H1 (cell line): ENCODE measurements around the gene KRT85. TPM values are rescaled to one million over a fixed set of nuclear protein-coding genes. Genes with fewer than 3 reads are reported as not detected.

Experiments used
- CTCF ChIA-PET: fragments of 300-600 bp; sonication (Branson Sonifier 250); formaldehyde crosslinking; loops from one replicate; lab custom pipeline; 2021; ENCODE audit not compliant: partially characterized antibody; lab: Charles Lee
- POLR2A ChIA-PET: fragments of 300-600 bp; sonication (Branson Sonifier 250); formaldehyde crosslinking; loops from one replicate; lab custom pipeline; 2021; ENCODE audit warnings: inconsistent platforms; ENCODE audit not compliant: partially characterized antibody; lab: Charles Lee
- DNase-seq, 2 experiments: peaks; one replicate each; pipeline versions ENCODE4 v3.0.0 to v3.0.0-alpha.2; 2010 to 2022; ENCODE audit warnings: low spot score in 2 of 2, low read depth in 1 of 2, mixed read lengths in 1 of 2
- FAIRE-seq: peaks from 2 replicates; lab custom pipeline; 2011; peaks lifted over from hg19 to GRCh38; lab: Jason Lieb, UNC
- H2AFZ ChIP-seq: 2 replicates; pipeline ENCODE4 v1.8.1; 2012; ENCODE audit warnings: low read length, inconsistent platforms
- H2AK5ac ChIP-seq: 2 replicates; pipeline ENCODE4 v1.6.1; 2013; ENCODE audit warnings: low read depth, low read length
- H2BK120ac ChIP-seq: replicated peaks from 2 replicates; pipeline ENCODE3; 2013; ENCODE audit warnings: low read depth, low read length, inconsistent platforms
- H2BK12ac ChIP-seq: 2 replicates; pipeline ENCODE4 v1.6.1; 2013; ENCODE audit warnings: low read depth, low read length
- H2BK15ac ChIP-seq: 2 replicates; pipeline ENCODE4 v1.6.1; 2013; ENCODE audit warnings: low read length
- H2BK20ac ChIP-seq: 2 replicates; pipeline ENCODE4 v1.6.1; 2013; ENCODE audit warnings: low read length
- H2BK5ac ChIP-seq: 2 replicates; pipeline ENCODE4 v1.6.1; 2013; ENCODE audit warnings: low read depth, low read length
- H3K14ac ChIP-seq: 2 replicates; pipeline ENCODE4 v1.6.1; 2013; ENCODE audit warnings: inconsistent platforms; ENCODE audit not compliant: insufficient read length
- H3K18ac ChIP-seq: 2 replicates; pipeline ENCODE4 v1.6.1; 2013; ENCODE audit warnings: low read length; ENCODE audit errors: extremely low read depth
- H3K23ac ChIP-seq: 2 replicates; pipeline ENCODE4 v1.6.1; 2013; ENCODE audit warnings: inconsistent platforms; ENCODE audit not compliant: insufficient read length
- H3K23me2 ChIP-seq: 2 replicates; pipeline ENCODE4 v1.6.1; 2013; ENCODE audit warnings: low read depth, low read length
- H3K27ac ChIP-seq: 2 replicates; pipeline ENCODE4 v1.6.1; 2011; ENCODE audit warnings: low read depth, low read length, inconsistent platforms
- H3K27me3 ChIP-seq, 4 experiments: replicated peaks in 1 of 4; 1 replicate in 1 of 4; 2 replicates in 3 of 4; pipeline versions ENCODE4 v1.6.1 to v1.8.1; 2011 to 2013; ENCODE audit warnings: low read length in 3 of 4, mild to moderate bottlenecking in 3 of 4, inconsistent platforms in 2 of 4, mixed read lengths in 2 of 4, moderate library complexity in 1 of 4; ENCODE audit not compliant: control insufficient read depth in 3 of 4, insufficient read depth in 3 of 4; ENCODE audit errors: extremely low read depth in 1 of 4
- H3K36me3 ChIP-seq, 4 experiments: 2 replicates each; pipeline versions ENCODE4 v1.6.1 to v1.8.1; 2011 to 2013; ENCODE audit warnings: mild to moderate bottlenecking in 4 of 4, low read length in 3 of 4, moderate library complexity in 2 of 4, control low read depth in 1 of 4, inconsistent platforms in 1 of 4; ENCODE audit not compliant: insufficient read depth in 4 of 4, control insufficient read depth in 2 of 4
- H3K4ac ChIP-seq: replicated peaks from 2 replicates; pipeline ENCODE3; 2013; ENCODE audit warnings: low read length, low read depth, mixed read lengths, inconsistent platforms; ENCODE audit not compliant: insufficient read length
- H3K4me1 ChIP-seq, 4 experiments: replicated peaks in 1 of 4; 1 replicate in 1 of 4; 2 replicates in 3 of 4; pipeline versions ENCODE4 v1.6.1 to v1.8.1; 2011 to 2013; ENCODE audit warnings: low read length in 3 of 4, inconsistent platforms in 2 of 4, mixed read lengths in 1 of 4; ENCODE audit not compliant: insufficient read depth in 4 of 4, control insufficient read depth in 3 of 4
- H3K4me2 ChIP-seq, 2 experiments: 2 replicates each; pipeline versions ENCODE4 v1.6.1 to v1.8.1; 2011 to 2013; ENCODE audit warnings: low read depth in 2 of 2, low read length in 2 of 2, control low read depth in 1 of 2, inconsistent platforms in 1 of 2, mild to moderate bottlenecking in 1 of 2; ENCODE audit not compliant: insufficient read depth in 1 of 2
- H3K4me3 ChIP-seq, 4 experiments: fragments of 200-600, 300-600 bp in 1 of 4; sonication (generic), shearing (Covaris generic), sonication (Bioruptor Twin) in 1 of 4; 2 replicates each; pipeline versions ENCODE4 v1.5.1 to v1.8.1; 2011 to 2016; ENCODE audit warnings: low read length in 4 of 4, low read depth in 3 of 4, control low read depth in 2 of 4, inconsistent platforms in 2 of 4, mild to moderate bottlenecking in 2 of 4, mixed read lengths in 1 of 4, moderate library complexity in 1 of 4; ENCODE audit not compliant: insufficient read depth in 2 of 4; ENCODE audit errors: extremely low read depth in 1 of 4
- H3K56ac ChIP-seq: replicated peaks from 2 replicates; pipeline ENCODE3; 2013; ENCODE audit warnings: low read depth, mild to moderate bottlenecking, mixed read lengths, low read length, inconsistent platforms; ENCODE audit not compliant: insufficient read length
- H3K79me1 ChIP-seq: 2 replicates; pipeline ENCODE4 v1.6.1; 2013; ENCODE audit warnings: low read depth, low read length, control low read depth
- H3K79me2 ChIP-seq, 2 experiments: 2 replicates each; pipeline versions ENCODE4 v1.6.1 to v1.8.1; 2012 to 2013; ENCODE audit warnings: low read length in 2 of 2, mild to moderate bottlenecking in 2 of 2, inconsistent platforms in 1 of 2; ENCODE audit not compliant: insufficient read depth in 2 of 2, control insufficient read depth in 1 of 2
- H3K9ac ChIP-seq, 4 experiments: replicated peaks in 1 of 4; 1 replicate in 1 of 4; 2 replicates in 3 of 4; pipeline versions ENCODE4 v1.6.1 to v1.8.1; 2011 to 2013; ENCODE audit warnings: low read depth in 3 of 4, low read length in 3 of 4, control low read depth in 2 of 4, mild to moderate bottlenecking in 2 of 4, moderate library complexity in 2 of 4, inconsistent platforms in 1 of 4; ENCODE audit errors: extremely low read depth in 1 of 4
- H3K9me3 ChIP-seq, 2 experiments: 2 replicates each; pipeline versions ENCODE4 v1.6.1 to v1.8.1; 2012 to 2013; ENCODE audit warnings: mild to moderate bottlenecking in 2 of 2, moderate library complexity in 2 of 2, control low read depth in 1 of 2, inconsistent platforms in 1 of 2, low read depth in 1 of 2, low read length in 1 of 2, mixed read lengths in 1 of 2; ENCODE audit not compliant: insufficient read depth in 2 of 2
- H4K20me1 ChIP-seq, 2 experiments: replicated peaks in 1 of 2; 2 replicates each; pipeline versions ENCODE3 to v1.8.1; 2011 to 2013; ENCODE audit warnings: inconsistent platforms in 2 of 2, low read length in 2 of 2, mild to moderate bottlenecking in 1 of 2; ENCODE audit not compliant: insufficient read depth in 2 of 2, control insufficient read depth in 1 of 2
- H4K5ac ChIP-seq: 2 replicates; pipeline ENCODE4 v1.6.1; 2013; ENCODE audit warnings: low read length, low read depth, mixed read lengths, inconsistent platforms; ENCODE audit not compliant: insufficient read length
- H4K8ac ChIP-seq: 2 replicates; pipeline ENCODE4 v1.8.0; 2013; ENCODE audit warnings: mild to moderate bottlenecking, moderate library complexity, low read length, inconsistent platforms; ENCODE audit not compliant: insufficient read depth; ENCODE audit errors: extremely low read depth
- H4K91ac ChIP-seq: replicated peaks from 2 replicates; pipeline ENCODE3; 2013; ENCODE audit warnings: low read length, mixed read lengths, inconsistent platforms; ENCODE audit not compliant: insufficient read length
- CREB1 ChIP-seq: IDR thresholded peaks from 2 replicates; pipeline ENCODE4 v1.6.1; 2012; ENCODE audit warnings: inconsistent platforms
- GTF2F1 ChIP-seq: IDR thresholded peaks from 2 replicates; pipeline ENCODE4 v1.6.1; 2012; ENCODE audit warnings: low read depth, low read length, improper control_type of control experiment, borderline replicate concordance
- KDM1A ChIP-seq: fragments of 200-600, 300-600 bp; sonication (generic); IDR thresholded peaks from 2 replicates; pipeline ENCODE4 v1.7.1; 2016; ENCODE audit warnings: mild to moderate bottlenecking, low read length, borderline replicate concordance
- NANOG ChIP-seq: IDR thresholded peaks from 2 replicates; pipeline ENCODE4 v1.6.1; 2011; ENCODE audit warnings: low read length, low read depth, mild to moderate bottlenecking, inconsistent platforms; ENCODE audit not compliant: insufficient read depth, poor library complexity, severe bottlenecking
- RAD21 ChIP-seq, 2 experiments: IDR thresholded peaks in 1 of 2; conservative IDR thresholded peaks in 1 of 2; 2 replicates each; pipeline ENCODE4 v1.6.1; 2011; ENCODE audit warnings: low read depth in 2 of 2, low read length in 2 of 2, improper control_type of control experiment in 1 of 2, inconsistent platforms in 1 of 2, mild to moderate bottlenecking in 1 of 2, moderate library complexity in 1 of 2
- SIX5 ChIP-seq: IDR thresholded peaks from 2 replicates; pipeline ENCODE4 v1.6.1; 2011; ENCODE audit warnings: mild to moderate bottlenecking, low read depth, low read length
- SP1 ChIP-seq: IDR thresholded peaks from 2 replicates; pipeline ENCODE4 v1.6.1; 2011; ENCODE audit warnings: low read depth, low read length
- SUZ12 ChIP-seq: fragments of 200-600 bp; sonication (generic); IDR thresholded peaks from 2 replicates; pipeline ENCODE4 v1.6.1; 2012; ENCODE audit warnings: mild to moderate bottlenecking, inconsistent platforms, low read length, moderate library complexity, mixed read lengths
- TAF1 ChIP-seq: IDR thresholded peaks from 2 replicates; pipeline ENCODE4 v1.6.1; 2011; ENCODE audit warnings: mild to moderate bottlenecking, low read depth, low read length
- YY1 ChIP-seq: IDR thresholded peaks from 2 replicates; pipeline ENCODE4 v1.6.1; 2011; ENCODE audit warnings: low read depth, mild to moderate bottlenecking, low read length
- WGBS, 2 experiments: shearing (Covaris generic) in 1 of 2; methylation state at CpG; one replicate each; pipeline versions ENCODE4 v1.1.6 to v1.1.7; 2013 to 2015; ENCODE audit warnings: low lambda C conversion rate in 2 of 2, mixed read lengths in 2 of 2, inconsistent platforms in 1 of 2, low coverage in 1 of 2, missing lambda C conversion rate in 1 of 2; ENCODE audit not compliant: insufficient replicate concordance in 2 of 2, insufficient coverage in 1 of 2, insufficient read length in 1 of 2; ENCODE audit errors: extremely low coverage in 1 of 2, missing lambda C conversion rate in 1 of 2; 5-methylcytosine and 5-hydroxymethylcytosine counted together
- polyA plus RNA-seq, 7 experiments: library from polyadenylated mRNA; depleted of rRNA in 3 of 7; stranded (reverse) in 5 of 7; unstranded in 2 of 7; fragments of >200 nt in 5 of 7; fragments of 200-250 nt in 2 of 7; gene quantifications; 1 replicate in 5 of 7; 2 replicates in 1 of 7; 4 replicates in 1 of 7; pipeline versions ENCODE4 v1.2.1 to v1.2.3, GENCODE V29; 2011 to 2013; ENCODE audit warnings: missing spikeins in 2 of 7, mixed read lengths in 2 of 7
- total RNA-seq: library from RNA; stranded (reverse); fragmentation: NEBNext Ultra II Directional; extraction: Animal tissue kit (Norgen Biotek cat#: 25700); gene quantifications from 2 replicates; pipeline ENCODE4 v1.2.1, GENCODE V29; 2021
- TF ChIP-seq, protein P1 (sequence below): IDR thresholded peaks from 2 replicates; pipeline ENCODE4 v1.6.1; 2011; ENCODE audit warnings: low read length, improper control_type of control experiment

Gene KRT85
- total and polyA plus RNA-seq, 2 of the 8 experiments (the other 6 are each of a cell fraction or from before 2014, with no cell fraction given), result not detected

DNA sequence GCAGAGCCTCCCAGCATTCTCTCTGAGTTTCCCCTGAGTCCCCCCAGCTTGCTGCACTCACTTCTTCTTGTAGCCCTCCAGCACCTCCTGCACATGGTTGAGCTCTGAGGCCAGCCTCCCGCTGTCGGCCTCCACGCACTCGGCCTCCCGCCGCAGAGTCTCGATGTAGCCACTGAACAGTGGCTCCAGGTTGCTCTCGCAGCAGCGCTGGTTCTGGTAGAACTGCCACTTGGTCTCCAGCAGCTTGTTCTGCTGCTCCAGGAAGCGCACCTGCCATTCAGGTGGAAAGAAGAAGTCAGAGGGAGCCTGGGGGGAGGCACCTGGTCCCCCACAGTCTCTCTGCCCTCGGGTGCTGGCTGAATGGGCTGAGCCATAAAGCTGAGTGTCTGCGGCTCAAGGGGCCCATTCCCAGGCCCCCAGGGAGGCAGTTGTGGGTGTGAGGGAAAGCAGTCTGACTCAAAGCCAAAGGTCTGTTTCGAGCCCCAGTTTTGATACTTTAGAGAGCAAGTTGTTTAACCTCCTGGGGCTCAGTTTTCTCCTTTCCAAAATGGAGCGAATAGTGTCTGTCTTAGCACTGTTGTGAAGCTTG, 2.3 kb downstream of the KRT85 start:
- H3K79me1 ChIP-seq, result no peaks in the 10 kb centered on the region
- ChIA-PET POLR2A (no interaction called here), CTCF (interaction anchor here (0.7 to 6.7 kb wide), 22 partner anchors 7 to 515 kb away, joined by 3 to 88 read pairs (median 4); no protein-coding TSS in a partner anchor)
- FAIRE-seq (no peak), DNase-seq (no peak)
- no peaks in the 10 kb centered on the region for H3K79me2 ChIP-seq
- no peak overlapping the region for H3K4me3 ChIP-seq
- H4K20me1 ChIP-seq, result peaks cover 0 to 2% of the 10 kb centered on the region in 2 experiments
- H2AK5ac ChIP-seq, result no peak overlapping the region
- no peak overlapping the region for H4K8ac ChIP-seq
- no peak overlapping the region for H3K18ac ChIP-seq
- H3K56ac ChIP-seq, result no peak overlapping the region
- no peaks in the 10 kb centered on the region for H3K4me1 ChIP-seq
- no peak overlapping the region for H3K23ac ChIP-seq
- H3K36me3 ChIP-seq, result no peaks in the 10 kb centered on the region
- H4K91ac ChIP-seq, result no peak overlapping the region
- H2BK15ac ChIP-seq, result no peak overlapping the region
- H3K4me2 ChIP-seq, result no peak overlapping the region
- WGBS, 2 experiments, result 88% methylated on average over 13 of the region's 14 CpGs; no CpG with 5 or more reads in 1 of the 2 experiments
- H3K27ac ChIP-seq, result no peak overlapping the region
- no peak overlapping the region for H2BK5ac ChIP-seq
- no peak overlapping the region for H4K5ac ChIP-seq
- no peaks in the 10 kb centered on the region for H3K9me3 ChIP-seq
- H2BK120ac ChIP-seq, result no peak overlapping the region
- H2AFZ ChIP-seq, result no peak overlapping the region
- no peaks in the 10 kb centered on the region for H3K23me2 ChIP-seq
- no peaks in the 10 kb centered on the region for H3K27me3 ChIP-seq
- no peak overlapping the region for H2BK20ac ChIP-seq
- no peak overlapping the region for H3K9ac ChIP-seq
- no peak overlapping the region for H3K14ac ChIP-seq
- no peak overlapping the region for H3K4ac ChIP-seq
- H2BK12ac ChIP-seq, result no peak overlapping the region
- TF ChIP-seq SP1 (no peak), GTF2F1 (no peak), NANOG (no peak), SUZ12 (no peak), KDM1A (no peak), YY1 (no peak), RAD21 (IDR thresholded peaks at IDR 0.05 in 1 of 2, conservative IDR thresholded peaks at IDR 0.05 in 1 of 2; ENCODE audit: low read depth in 2 of 2, low read length in 2 of 2) (no peak), SIX5 (no peak), CREB1 (no peak), TAF1 (no peak)
- TF ChIP-seq, protein P1, sequence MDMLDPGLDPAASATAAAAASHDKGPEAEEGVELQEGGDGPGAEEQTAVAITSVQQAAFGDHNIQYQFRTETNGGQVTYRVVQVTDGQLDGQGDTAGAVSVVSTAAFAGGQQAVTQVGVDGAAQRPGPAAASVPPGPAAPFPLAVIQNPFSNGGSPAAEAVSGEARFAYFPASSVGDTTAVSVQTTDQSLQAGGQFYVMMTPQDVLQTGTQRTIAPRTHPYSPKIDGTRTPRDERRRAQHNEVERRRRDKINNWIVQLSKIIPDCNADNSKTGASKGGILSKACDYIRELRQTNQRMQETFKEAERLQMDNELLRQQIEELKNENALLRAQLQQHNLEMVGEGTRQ, result no peak
